NCI-H1048 (cell line): ENCODE data around the gene CXADR.
"Not testable (repeated sequence)": the region's sequence is repeated elsewhere in the genome, so short reads cannot be mapped to it uniquely, and the experiment has no call there.

Experiments used
- DNase-seq: peaks from one replicate; lab custom pipeline; 2025; lab: John Stamatoyannopoulos, UW

CXADR gene

DNA sequence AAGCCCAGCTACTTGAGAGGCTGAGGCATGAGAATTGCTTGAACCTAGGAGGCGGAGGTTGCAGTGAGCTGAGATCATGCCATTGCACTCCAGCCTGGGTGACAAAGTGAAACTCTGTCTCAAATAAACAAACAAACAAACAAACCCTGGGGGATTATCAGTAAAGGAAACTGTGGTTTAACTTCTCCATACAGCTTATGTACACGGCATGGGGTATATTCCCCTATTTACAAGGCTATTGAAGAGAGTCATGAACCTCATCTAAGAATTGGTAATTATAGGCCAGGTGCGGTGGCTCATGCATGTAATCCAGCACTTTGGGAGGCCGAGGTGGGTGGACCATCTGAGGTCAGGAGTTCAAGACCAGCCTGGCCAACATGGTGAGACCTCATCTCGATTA lies 9.9 kb upstream of the CXADR start:
- not testable (repeated sequence) for DNase-seq

DNA sequence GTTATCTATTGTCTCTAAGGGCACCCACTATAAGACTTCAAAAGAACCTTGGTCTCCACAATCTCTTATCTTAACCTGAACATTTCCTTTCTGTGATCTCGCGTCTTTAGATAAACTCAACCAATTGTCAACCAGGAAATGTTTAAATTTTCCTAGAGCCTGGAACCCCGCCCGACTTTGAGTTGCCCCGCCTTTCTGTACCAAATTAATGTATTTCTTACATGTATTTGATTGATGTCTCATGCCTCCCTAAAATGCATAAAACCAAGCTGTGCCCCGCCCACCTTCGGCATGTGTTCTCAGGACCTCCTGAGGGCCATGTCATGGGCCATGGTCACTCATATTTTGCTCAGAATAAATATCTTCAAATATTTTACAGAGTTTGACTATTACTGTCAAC lies 5.9 kb upstream of the CXADR start:
- DNase-seq, result no peak

DNA sequence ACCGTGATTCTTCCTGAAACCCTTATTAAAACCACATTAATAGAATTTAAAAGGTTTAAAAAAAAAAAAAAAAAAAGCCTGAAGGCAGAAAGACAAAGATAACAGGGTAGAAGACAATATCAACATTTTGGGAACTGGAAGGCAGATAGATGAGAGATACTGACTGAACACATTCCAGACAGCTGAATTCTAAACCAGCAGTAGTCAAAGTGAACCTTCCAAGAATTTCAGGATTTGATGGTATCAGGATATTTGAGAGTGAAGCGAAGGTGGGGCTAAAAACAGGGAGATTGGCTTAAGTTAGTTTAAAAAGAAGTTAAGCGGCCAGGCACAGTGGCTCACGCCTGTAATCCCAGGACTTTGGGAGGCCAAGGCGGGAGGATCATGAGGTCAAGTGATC lies 5.3 kb upstream of the CXADR start:
- DNase-seq, result no peak

DNA sequence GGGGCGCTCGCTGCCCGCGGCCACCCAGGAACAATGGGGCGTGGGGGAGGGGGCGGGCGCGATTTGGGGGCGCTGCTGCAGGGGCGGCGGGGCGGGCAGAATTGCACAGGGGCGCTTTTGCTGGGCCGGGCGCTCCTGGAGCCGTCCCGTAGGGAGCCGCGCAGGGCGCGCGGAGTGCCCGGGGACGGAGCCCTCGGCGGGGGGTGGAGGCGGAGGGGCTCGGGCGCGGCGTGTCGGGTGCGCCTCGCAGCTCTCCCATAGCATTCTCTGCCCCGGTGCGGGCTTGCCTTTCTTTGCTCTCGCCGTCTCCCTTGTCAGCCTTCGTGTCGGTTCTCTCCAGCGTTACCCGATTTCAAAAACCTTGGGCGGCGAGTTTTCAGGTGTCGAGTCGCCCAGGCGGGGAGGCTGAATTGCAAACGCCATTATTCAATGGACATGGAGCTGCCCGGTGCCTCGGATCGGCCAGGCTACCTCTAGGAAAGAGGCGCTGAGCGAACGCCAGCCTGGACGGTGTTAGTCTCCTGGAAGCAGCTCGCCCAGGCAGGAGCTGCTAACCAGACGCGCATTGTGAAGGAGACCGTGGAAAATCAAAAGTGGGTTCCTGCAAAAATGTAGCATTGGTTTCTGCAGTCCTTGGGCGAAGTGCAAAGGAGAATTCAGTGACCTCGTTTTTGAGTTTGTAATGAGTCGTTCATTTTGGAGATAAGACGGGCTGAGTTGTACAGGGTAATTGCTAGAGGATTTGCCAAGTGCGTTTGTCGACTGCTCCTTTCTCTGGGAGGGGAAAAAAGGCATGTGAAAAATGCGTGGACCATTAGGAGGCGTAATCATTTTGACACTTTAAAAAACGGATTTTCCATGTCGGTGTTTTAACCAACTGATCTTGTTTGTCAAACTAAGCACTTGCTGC lies 626 bp downstream of the CXADR start:
- no peak for DNase-seq

DNA sequence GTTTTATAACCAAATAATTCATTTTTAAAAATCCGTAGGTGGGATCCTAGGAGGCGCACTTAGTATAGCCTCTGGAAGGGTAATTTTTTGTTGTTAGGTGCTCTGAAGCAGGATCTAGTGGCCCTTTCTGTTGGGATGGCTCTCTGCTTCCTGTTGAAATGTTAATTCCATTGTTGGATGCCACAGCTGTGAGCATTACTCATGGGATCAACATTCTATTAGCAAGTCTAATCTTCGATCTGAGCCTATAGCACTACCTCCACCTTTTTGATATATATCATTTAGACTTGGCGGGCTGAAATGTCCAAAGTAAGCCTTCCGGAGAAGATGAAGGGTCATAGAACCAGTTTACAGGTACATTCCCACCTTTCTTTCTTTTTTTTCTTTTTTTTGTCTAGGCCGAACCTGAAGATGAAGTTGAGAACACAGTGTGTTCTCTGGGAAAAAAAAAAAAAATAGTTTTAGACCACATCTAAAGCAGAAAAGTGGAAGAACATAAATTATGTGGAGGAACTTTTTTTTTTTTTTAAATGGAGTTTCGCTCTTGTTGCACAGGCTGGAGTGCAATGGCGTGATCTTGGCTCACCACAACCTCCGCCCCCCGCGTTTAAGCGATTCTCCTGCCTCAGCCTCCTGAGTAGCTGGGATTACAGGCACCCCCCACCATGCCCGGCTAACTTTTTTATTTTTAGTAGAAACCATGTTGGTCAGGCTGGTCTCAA lies 1.4 kb downstream of the CXADR start:
- no peak for DNase-seq

DNA sequence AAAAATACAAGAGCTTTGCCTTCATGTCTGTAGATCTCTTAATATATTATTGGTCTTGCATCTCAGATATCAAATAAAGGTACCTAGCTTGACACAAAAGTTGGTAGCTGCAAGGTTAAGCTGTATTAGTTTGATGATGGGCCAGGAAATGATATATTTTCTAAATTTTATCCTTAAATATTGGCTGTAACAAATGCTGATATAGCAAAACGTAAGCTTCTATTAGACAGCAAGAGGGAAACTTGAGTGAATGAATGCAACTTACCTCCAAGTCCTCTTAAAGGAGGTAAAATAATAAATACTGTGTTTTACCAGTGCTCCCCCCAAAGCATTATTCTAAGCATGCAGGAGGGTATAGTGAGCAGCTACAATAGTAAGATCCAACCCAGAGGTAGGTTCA lies 4.2 kb downstream of the CXADR start:
- DNase-seq, result not testable (repeated sequence)

DNA sequence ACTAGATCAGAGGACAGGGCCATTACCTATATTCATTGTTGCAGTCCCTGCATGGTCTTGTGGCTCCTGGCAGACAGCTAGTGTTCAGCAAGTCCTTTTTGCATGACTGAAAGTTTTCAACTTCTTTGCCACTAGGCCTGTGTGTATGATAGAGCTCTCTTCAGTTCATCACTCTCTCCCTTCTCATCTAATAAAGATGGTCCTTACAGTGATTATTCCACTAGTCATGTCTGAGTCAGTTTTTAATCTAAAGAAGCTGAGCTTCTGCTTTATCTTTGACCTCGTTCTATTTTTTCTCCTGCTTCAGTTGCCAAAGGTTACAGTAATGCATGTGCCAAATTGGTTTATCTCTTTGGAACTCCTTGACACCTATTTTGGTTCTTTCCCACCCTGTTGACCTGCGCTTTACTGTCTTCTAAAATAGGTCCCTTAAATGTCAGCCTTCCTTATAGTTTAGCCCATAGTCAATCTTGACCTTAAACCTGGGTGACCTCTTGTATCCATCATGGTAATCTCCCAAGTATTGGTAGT lies 6.4 kb downstream of the CXADR start:
- DNase-seq, result no peak

DNA sequence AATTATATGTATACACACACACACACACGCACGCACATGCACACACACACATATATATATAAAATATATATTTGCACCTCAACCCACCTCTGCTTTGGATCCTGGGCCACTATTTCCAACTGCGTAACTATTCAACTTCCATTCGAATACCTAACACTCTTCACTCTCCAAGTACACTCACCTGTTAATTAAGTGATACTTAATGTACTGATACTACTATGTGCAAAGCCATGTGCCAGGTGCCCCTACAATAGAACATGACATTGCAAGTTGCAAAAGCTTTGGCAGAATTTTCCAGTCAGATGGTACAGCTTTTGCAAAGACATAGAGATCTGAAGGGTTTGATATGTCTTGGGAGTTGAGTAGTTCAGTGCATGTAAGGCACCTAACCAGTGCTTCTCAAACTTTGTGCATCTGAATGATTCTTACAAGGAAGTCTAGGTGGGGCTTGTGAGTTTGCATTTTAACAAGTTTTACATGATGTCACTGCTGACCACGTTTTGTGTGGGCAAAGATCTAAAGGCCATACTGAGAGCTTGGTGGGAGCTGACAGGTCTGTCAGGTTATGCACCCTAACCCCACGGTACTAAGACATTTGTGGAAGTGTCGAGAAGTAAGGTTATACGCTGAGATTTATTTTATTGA lies 7.2 kb downstream of the CXADR start:
- no peak for DNase-seq

DNA sequence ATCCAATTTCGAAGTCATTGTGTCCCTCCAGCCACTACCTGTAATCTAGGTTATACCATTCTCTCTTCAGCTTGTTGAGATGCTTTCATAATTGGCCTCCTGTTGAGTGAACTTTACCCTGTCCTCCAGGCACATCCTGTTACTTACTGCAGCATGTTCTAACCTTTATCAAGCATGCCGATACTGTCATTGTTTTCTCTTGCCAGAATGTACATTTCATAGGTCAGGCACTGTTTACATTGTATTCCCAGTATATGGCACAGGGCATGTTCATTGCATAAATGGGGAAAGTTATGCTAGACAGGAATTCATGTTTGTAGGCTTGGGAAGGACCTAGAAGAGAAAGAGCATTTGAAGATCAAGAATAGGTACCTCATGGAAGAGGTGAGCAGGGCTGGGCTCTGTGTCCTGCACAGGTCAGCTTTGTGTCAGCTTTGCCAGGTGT lies 10.2 kb downstream of the CXADR start:
- no peak for DNase-seq

DNA sequence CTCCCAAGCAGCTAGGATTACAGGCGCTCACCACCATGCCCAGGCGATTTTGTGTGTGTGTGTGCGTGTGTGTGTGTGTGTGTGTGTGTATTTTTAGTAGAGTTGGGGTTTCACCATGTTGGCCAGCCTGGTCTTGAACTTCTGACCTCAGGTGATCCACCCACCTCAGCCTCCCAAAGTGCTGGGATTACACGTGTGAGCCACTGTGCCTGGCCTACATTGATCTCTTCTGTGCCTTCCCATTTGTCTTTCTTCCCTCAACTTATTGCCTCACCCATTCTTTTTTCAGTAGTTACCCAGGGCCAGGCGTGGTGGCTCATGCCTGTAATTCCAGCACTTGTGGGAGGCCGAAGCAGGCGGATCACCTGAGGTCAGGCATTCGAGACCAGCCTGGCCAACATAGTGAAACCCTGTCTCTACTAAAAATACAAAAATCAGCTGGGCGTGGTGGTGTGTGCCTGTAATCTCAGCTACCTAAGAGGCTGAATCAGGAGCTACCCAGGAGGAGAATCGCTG lies 11.2 kb downstream of the CXADR start:
- not testable (repeated sequence) for DNase-seq

DNA sequence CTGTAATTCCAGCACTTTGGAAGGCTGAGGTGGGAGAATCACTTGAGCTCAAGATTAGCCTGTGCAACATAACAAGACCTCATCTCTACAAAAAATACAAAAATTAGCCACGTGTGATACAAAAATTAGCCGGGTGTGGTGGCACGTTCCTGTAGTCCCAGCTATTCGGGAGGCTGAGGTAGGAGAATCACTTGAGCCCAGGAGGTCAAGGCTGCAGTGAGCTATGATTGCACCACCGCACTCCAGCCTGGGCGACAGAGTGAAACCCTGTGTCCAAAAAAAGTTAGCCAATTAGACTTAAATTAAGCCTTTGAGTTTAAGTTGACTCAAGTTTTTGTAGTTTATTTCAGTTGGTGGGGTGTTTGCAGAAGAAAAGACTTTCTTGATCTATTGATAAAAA lies 11.8 kb downstream of the CXADR start:
- DNase-seq, result no peak

DNA sequence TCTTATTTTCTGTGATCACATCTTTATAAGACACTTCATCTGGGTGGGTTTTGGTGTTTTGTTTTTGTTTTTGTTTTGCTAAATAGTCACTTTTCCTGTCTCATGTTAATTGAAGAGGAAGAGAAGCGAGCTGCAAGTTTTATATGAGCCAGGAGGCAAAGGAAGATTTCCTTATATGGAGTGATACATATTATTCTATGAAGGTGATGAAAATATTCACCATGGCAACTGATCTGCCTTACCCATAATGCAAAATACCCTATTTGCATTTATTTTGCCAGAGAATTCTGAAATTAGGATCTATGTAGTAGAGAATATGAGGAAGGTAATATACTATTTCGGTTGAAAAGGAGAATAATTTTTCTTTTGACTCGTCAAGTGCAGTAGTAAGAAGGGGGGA lies 13.9 kb downstream of the CXADR start:
- peak; percentile 44 for DNase-seq

DNA sequence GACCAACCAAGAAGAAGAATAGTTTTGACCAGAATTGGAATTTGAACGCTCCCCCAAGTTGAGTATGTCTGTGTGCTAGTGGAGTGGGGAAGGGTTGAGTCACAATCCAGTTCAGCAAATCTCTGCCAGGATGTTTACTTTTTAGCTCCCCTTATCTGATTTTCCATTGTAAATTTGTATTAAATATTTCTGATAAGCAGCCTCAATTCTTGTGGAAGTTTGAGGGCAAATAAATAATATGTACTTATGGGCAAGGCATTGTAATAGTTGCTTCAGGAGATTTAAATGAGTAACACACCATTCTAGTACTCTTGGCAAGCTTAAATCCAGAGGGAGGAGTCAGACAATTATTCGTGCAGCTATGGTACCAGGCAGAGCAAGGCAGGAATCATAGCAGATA lies 14.4 kb downstream of the CXADR start:
- no peak for DNase-seq

DNA sequence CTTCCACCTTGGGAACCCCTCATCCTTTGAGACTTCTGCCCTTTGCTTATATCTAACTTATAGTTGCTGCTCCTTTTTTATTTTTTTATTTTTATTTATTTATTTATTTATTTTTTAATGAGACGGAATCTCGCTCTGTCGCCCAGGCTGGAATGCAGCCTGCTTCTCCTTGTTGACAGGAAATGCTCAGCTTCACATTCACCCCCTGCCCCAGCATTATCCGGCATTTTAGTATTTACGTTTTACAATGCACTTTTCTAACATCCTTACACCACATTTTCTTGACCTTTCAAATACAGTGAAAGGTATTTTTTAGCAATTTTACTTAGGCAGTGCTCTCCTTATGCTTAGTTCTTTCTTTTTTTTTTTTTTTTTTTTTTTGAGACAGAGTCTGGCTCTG lies 14.9 kb downstream of the CXADR start:
- no peak for DNase-seq

DNA sequence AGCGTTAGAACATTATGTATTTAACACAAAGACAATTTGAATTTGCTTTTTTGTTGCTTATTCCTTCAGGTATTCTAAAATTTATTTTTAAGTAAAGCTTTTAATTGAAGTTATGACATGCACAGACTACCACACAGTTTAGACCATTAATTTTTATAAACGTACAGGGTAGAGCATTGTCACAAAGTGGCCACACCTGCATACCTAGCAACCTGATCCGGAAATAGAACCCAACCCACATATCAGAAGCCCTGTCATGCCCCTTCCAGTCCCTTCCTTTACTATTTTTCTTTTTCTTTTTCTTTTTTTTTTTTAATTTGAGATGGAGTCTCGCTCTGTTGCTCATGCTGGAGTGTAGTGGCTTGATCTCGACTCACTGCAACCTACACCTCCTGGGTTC lies 16.8 kb downstream of the CXADR start:
- DNase-seq, result no peak

DNA sequence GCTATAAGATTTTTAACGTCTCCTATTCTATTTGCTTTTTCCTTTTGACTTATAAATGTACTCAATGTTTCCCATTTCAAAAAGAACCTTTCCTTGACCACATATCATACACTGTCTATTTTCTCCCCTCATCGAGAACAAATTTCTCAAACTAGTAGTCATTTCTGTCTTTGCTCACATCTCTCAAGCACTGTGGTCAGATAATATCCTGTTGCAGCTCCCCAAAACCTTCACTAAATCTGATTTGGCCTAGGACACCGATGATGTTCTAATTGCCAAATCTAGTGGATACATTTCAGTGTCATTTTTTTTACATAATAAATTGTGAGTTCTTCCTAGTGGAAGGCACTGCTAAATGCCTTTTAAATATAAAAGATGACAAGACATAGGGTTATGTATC lies 19.4 kb downstream of the CXADR start:
- no peak for DNase-seq

DNA sequence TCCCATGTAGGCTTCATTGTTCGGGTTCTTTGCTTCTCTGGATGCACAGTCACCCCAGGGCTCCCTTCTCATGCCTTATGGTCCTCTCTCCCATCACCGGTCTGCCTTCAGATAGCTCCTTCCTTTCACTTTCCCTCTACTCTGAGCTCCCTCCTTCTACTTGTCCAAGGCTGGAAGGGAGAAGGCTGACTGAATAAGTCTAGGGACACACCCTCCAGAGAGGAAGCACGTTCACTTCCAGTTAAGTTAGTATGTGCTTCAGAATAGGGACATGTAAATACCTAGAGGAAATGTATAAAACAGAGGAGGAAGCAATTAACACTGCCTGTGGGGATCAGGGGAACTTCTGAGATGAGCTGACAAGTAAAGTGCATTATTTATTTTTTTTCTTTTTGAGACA lies 23.5 kb downstream of the CXADR start:
- no peak for DNase-seq

DNA sequence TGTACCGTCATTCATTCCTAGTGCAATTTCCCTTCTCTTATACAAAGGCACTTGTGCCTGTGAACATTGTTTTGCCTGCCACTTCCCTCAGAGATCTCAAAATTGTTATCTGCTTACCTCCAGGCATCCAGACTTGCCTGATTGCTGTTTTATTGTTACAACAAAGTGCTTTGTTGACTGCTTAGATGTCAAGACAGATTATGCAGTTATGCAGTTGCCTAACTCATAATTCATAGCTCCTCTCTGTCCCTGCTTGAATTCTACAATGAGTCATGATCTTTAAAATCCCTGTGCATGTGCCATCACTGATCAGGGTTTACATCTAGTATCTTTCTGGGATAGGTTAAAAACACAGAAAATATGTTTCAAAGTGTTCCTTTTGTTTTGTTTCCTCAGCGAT lies 24.5 kb downstream of the CXADR start:
- DNase-seq, result no peak

DNA sequence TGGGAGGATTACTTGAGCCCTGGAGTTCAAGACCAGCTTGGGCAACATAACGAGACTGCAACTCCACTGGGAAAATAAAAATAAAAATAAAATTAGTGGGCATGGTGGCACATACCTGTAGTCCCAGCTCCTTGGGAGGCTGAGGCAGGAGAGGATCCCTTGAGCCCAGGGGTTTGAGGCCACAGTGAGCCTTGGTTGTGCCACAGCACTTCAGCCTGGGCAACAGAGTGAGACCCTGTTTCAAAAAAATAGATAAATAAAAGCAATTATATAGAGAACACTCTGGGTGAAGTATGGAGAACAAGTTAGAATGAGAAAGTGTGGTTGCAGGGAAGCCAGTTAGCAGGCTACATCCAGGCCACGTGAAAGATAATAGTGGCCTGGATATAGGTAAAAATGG lies 25.7 kb downstream of the CXADR start:
- no peak for DNase-seq

DNA sequence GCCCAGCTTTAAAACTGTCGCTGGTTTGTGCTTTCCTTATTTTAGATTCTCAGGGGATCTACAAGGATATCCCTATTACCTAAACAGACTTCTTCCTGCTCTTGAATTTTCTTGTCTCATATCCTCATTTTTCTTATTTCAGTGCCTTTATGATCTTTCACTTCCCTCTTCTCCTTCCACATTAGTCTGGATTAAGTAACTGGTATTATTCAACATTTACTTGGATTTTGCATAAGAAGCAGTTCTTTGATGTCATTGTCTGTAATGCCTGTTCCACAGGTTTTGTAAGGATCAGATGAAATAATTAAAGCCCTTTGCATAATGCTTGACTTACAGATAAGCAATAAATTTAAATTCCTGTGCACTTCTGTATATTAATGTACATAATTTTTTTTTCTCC lies 26.5 kb downstream of the CXADR start:
- no peak for DNase-seq

DNA sequence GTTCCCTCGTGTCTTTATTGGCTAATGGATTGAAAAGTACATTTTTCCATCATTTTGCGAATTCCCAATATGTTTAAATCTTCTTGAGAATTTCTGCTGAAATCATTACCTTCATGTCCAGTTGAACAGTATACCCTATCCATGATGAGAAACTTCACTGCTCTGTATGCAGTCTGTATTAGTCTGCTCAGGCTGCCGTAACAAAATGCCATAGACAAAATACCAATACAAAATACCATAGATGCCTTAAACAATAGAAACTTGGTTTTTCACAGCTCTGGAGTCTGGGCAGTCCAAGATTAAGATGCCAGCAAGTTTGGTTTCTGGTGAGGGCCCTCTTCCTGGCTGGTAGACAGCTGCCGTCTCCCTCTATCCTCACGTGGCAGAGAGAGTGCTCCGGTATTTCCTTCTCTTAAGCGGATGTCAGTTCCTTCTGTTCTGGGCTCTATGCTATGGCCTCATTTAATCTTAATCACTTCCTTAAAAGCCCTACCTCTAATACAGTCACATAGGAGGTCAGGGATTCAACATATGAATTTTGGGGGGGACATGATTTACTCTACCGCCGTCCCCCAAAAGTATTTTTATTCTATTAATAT lies 27.0 kb downstream of the CXADR start:
- no peak for DNase-seq

DNA sequence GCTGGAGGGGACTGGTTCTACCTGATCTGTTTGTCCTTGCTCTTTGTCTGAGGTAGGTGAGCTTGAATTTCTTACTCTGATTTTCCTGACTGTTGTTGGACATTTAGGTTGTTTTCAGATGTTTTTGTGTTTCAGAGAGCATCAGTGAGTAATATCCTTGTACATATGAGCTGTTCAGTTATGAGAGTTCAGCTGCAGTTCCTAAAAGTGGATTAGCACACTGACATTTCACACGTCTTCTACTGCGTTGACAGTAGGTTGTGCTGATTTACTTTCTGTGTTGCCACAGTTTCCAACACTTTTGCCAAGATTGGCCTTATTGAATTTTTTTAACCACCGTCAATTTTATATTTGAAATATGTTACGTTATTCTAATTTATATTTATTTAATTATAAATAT lies 27.7 kb downstream of the CXADR start:
- DNase-seq, result no peak
